DOHH2 (cell line): ENCODE data around the gene MDGA2.

Experiments used
- EZH2phosphoT487 ChIP-seq: fragments of 200-600 bp; sonication (generic); IDR thresholded peaks from 2 replicates; pipeline ENCODE4 v1.6.1; 2017; ENCODE audit warnings: borderline replicate concordance, mild to moderate bottlenecking, antibody characterized with exemption, low read length, moderate library complexity, mixed read lengths
- TF ChIP-seq, protein P1 (sequence below): fragments of 200-600 bp; sonication (generic); IDR thresholded peaks from one replicate; pipeline ENCODE4 v1.5.1; 2014; ENCODE audit warnings: antibody characterized with exemption, mild to moderate bottlenecking, low read depth, low read length; ENCODE audit not compliant: poor library complexity, severe bottlenecking

DNA sequence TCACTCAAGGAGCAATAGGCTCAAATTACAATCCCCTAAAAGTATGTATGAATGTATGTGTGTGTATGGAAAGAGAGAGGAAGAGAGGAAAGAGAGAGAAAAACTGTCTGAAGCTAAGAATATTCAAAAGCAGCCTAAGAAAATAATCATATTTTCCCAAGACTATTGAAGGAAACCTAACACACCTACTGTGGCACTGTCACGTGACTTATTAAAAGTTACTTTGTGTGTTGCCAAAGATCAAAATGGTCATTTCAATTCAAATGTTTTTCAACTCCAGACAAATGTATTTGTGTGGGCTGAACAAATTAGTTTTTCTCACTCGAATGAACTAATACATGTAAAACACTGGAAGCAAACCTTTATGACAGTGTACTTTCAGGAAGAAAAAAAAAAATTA, 654.9 kb downstream of the MDGA2 start:
- TF ChIP-seq, protein P1, sequence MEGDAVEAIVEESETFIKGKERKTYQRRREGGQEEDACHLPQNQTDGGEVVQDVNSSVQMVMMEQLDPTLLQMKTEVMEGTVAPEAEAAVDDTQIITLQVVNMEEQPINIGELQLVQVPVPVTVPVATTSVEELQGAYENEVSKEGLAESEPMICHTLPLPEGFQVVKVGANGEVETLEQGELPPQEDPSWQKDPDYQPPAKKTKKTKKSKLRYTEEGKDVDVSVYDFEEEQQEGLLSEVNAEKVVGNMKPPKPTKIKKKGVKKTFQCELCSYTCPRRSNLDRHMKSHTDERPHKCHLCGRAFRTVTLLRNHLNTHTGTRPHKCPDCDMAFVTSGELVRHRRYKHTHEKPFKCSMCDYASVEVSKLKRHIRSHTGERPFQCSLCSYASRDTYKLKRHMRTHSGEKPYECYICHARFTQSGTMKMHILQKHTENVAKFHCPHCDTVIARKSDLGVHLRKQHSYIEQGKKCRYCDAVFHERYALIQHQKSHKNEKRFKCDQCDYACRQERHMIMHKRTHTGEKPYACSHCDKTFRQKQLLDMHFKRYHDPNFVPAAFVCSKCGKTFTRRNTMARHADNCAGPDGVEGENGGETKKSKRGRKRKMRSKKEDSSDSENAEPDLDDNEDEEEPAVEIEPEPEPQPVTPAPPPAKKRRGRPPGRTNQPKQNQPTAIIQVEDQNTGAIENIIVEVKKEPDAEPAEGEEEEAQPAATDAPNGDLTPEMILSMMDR = no peak
- TF ChIP-seq EZH2phosphoT487 = no peak
